Activated CD8-positive, alpha-beta memory T cell treated with anti-CD3 and anti-CD28 coated beads, Interleukin-2, amount 50 U/mL, for 24 hours (primary cell): ENCODE data around the gene TP53TG3E.
"Not testable (repeated sequence)": the region's sequence is repeated elsewhere in the genome, so short reads cannot be mapped to it uniquely, and the experiment has no call there.

Experiments
- DNase-seq: peaks from one replicate; pipeline ENCODE4 v3.0.0-alpha.2; 2020; ENCODE audit errors: extremely low read depth

TP53TG3E gene, protein sequence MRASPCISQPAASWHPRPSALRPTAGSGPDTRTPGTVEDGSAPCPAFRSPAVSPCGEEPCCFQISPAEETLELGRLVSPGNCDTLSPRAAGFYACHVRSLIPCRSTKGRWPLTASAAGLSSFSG

GRCh38 chr16:33304006-33304405 lies at the start of gene TP53TG3E:
Gene TP53TG3E, plus strand, starts transcription at chr16:33304306. Its CDS starts 68 bp downstream, at chr16:33304374.
- not testable (repeated sequence) for DNase-seq

GRCh38 chr16:33336226-33337012 lies 32.3 kb downstream of the TP53TG3E start:
- DNase-seq, result not testable (repeated sequence)

GRCh38 chr16:33337627-33338542 lies 33.8 kb downstream of the TP53TG3E start:
- not testable (repeated sequence) for DNase-seq

DNA sequence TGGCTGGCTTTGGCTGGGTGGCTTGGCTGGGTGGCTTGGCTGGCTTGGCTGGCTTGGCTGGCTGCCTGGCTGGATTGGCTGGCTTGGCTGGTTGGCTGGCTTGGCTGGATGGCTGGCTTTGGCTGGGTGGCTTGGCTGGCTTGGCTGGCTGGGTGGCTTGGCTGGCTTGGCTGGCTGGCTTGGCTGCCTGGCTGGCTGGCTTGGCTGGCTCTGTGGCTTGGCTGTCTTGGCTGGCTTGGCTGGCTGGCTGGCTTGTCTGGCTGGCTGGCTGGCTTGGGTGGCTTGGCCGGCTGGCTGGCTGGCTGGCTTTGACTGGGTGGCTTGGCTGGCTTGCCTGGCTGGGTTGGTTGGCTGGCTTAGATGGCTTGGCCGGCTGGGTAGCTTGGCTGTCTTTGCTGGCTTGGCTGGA lies 34.4 kb downstream of the TP53TG3E start:
- not testable (repeated sequence) for DNase-seq

GRCh38 chr16:33339093-33340061 lies 35.3 kb downstream of the TP53TG3E start:
- DNase-seq, result not testable (repeated sequence)
